Lung (tissue), 12 donors: ENCODE results near the gene TTC31. TPM values are rescaled to one million over a fixed set of nuclear protein-coding genes. Genes with fewer than 3 reads are reported as not detected.

Experiments used
- ATAC-seq: fragments of 200-7000 bp; cut with Tn5 transposase; one replicate; pipeline ENCODE4 v1.9.1; 2020; ENCODE audit warnings: moderate number of reproducible peaks; ENCODE audit not compliant: insufficient read depth, low FRiP score
- DNase-seq, 3 donors: peaks; one replicate each; pipeline ENCODE4 v3.0.0-alpha.2; 2013 to 2017
- H3K27ac ChIP-seq, 2 donors: one replicate each; pipeline ENCODE4 v1.5.1; 2013; ENCODE audit warnings: mild to moderate bottlenecking in 2 of 2, moderate library complexity in 2 of 2, control low read depth in 1 of 2, inconsistent platforms in 1 of 2, low read depth in 1 of 2, low read length in 1 of 2
- H3K27me3 ChIP-seq, 3 donors: one replicate each; pipeline ENCODE4 v1.5.1; 2013; ENCODE audit warnings: low read length in 2 of 3; ENCODE audit not compliant: control insufficient read depth in 3 of 3, insufficient read depth in 3 of 3
- H3K36me3 ChIP-seq, 4 donors: one replicate each; pipeline ENCODE4 v1.5.1; 2013; ENCODE audit warnings: low read length in 4 of 4, mild to moderate bottlenecking in 1 of 4, moderate library complexity in 1 of 4; ENCODE audit not compliant: control insufficient read depth in 4 of 4, insufficient read depth in 4 of 4
- H3K4me1 ChIP-seq, 5 donors: one replicate each; pipeline ENCODE4 v1.5.1; 2013; ENCODE audit warnings: low read length in 5 of 5, mild to moderate bottlenecking in 2 of 5, moderate library complexity in 1 of 5; ENCODE audit not compliant: control insufficient read depth in 5 of 5, insufficient read depth in 5 of 5
- H3K4me3 ChIP-seq: one replicate; pipeline ENCODE4 v1.5.1; 2013; ENCODE audit warnings: mild to moderate bottlenecking, control low read depth, moderate library complexity
- H3K9ac ChIP-seq, 2 donors: one replicate each; pipeline ENCODE4 v1.5.1; 2013; ENCODE audit warnings: low read length in 2 of 2, control low read depth in 1 of 2; ENCODE audit not compliant: insufficient read depth in 1 of 2
- H3K9me3 ChIP-seq, 4 donors: one replicate each; pipeline ENCODE4 v1.5.1; 2013; ENCODE audit warnings: low read length in 3 of 4, mild to moderate bottlenecking in 1 of 4, moderate library complexity in 1 of 4; ENCODE audit not compliant: control insufficient read depth in 4 of 4, insufficient read depth in 3 of 4
- WGBS, 2 donors: extraction: QIAGEN DNeasy Blood & Tissue Kit; methylation state at CpG; one replicate each; pipeline ENCODE4 v1.1.7; 2013; 5-methylcytosine and 5-hydroxymethylcytosine counted together
- polyA plus RNA-seq, 2 donors: library from polyadenylated mRNA; stranded (reverse); fragments of 200-250 nt; gene quantifications; one replicate each; pipeline ENCODE4 v1.2.1, GENCODE V29; 2013
- total RNA-seq, 2 donors: library from RNA; depleted of rRNA in 1 of 2; stranded (reverse); fragments of >200 nt in 1 of 2; gene quantifications; one replicate each; pipeline ENCODE4 v1.2.1, GENCODE V29; 2014 to 2021
- TF ChIP-seq, protein P1 (sequence below): IDR thresholded peaks from 2 replicates; pipeline ENCODE4 v1.5.1; 2012; ENCODE audit warnings: mild to moderate bottlenecking; ENCODE audit errors: control extremely low read depth, extremely low read depth
- donor health status: control.
- donor health status: control.
- donor health status: Bipolar disorder and iron deficiency.
- donor health status: healthy.
- donor health status: DM: yes; HTN: yes; CAD: no.

The TTC31 gene
- total and polyA plus RNA-seq, 4 donors, result 13.7 to 23.7 (median 20.0) TPM

DNA sequence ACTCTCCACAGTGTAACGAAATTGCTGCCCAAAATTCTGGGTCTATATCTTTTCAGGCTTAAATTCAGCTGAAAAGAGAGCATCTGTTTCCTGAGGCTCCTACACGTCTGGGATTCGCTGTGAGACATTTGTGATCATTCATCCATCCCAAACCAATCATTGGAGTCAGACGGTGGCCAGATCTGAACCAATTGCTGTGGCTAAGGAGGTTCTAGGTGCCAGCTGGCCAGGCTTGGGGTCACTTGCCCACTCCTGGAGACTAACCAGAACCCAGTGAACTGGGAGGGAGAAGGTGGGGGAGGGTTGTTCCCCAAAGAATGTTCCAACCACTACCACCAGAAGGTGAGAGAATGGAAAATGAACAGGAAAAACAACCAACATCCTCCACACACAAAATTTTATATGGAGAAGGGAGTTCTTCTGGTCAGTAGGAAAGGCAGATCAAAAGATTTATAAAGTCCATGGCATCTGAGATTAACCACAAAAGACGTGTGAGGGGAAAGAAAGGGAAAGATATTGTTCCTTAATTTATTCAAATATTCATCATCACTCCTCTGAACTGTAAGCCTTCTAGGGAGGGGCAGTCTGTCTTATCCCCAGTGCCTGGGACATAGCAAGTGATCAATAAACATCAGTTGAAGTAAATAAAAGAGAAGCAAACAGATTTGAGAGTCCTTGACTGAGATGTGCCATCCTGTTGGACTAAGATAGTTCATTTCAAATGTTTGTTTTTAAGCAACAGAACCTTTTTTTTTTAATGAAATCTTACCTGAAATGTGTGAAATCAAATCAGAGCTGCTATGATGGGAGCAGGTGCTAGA, 38.2 kb upstream of the TTC31 start:
- no peaks in the 10 kb centered on the region for H3K36me3 ChIP-seq
- no peaks in the 10 kb centered on the region for H3K9me3 ChIP-seq
- no peaks in the 10 kb centered on the region for H3K27me3 ChIP-seq
- no peak for DNase-seq
- 28 to 33% methylated on average over 5 of the region's 5 CpGs for WGBS, 2 donors
- H3K9ac ChIP-seq, result peak overlapping the region in 1 of 2 donors; percentile 66
- no peak for ATAC-seq
- TF ChIP-seq, protein P1, sequence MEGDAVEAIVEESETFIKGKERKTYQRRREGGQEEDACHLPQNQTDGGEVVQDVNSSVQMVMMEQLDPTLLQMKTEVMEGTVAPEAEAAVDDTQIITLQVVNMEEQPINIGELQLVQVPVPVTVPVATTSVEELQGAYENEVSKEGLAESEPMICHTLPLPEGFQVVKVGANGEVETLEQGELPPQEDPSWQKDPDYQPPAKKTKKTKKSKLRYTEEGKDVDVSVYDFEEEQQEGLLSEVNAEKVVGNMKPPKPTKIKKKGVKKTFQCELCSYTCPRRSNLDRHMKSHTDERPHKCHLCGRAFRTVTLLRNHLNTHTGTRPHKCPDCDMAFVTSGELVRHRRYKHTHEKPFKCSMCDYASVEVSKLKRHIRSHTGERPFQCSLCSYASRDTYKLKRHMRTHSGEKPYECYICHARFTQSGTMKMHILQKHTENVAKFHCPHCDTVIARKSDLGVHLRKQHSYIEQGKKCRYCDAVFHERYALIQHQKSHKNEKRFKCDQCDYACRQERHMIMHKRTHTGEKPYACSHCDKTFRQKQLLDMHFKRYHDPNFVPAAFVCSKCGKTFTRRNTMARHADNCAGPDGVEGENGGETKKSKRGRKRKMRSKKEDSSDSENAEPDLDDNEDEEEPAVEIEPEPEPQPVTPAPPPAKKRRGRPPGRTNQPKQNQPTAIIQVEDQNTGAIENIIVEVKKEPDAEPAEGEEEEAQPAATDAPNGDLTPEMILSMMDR, result no peak
- H3K4me3 ChIP-seq, result no peak overlapping the region
- H3K27ac ChIP-seq, result no peak overlapping the region
- H3K4me1 ChIP-seq, result peaks cover 0 to 24% (median 9%) of the 10 kb centered on the region in 5 donors

DNA sequence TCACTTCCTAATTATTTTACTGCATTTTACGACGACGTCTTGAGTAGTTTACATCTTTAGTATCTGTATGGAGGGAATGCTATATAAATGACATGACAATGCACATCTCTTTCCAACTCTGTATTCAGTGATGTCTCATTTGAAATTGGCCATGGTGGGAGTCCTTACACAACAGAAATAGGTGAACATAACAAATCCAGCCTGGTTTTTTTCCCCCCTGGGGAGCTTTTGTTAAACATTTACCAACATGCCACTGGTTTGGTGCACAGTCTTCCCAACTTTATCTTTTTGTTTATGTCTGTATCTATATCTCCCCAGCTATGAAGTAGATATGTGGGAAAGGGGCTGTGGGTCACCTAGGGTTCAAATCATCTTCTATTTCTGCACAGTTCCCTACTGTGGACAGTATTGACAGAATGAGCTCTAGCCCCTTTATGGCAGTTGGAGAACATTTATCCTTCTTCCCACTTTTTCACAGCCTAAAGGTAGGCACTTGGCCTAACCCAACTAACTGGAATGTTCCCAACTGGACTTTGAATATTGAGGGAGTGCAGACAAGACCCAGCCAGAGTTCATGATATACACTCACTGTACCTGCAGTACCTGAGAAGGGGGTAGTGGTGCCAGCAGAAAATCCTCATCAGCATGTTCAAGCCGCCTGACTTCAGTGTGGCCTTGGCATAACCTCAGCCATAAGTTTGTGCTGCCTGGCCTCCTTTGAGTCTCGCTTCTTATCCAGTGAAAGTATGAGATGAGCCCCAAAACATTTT, 35.5 kb upstream of the TTC31 start:
- TF ChIP-seq, protein P1, result no peak
- Histone ChIP-seq H3K4me1 (peaks cover 0 to 13% (median 3%) of the 10 kb centered on the region in 5 donors), H3K4me3 (no peak overlapping the region), H3K9ac (no peak overlapping the region), H3K9me3 (no peaks in the 10 kb centered on the region), H3K27me3 (no peaks in the 10 kb centered on the region), H3K27ac (no peak overlapping the region), H3K36me3 (no peaks in the 10 kb centered on the region)
- ATAC-seq, result no peak
- WGBS, 2 donors, result 88 to 94% methylated on average over 5 of the region's 5 CpGs
- no peak for DNase-seq

DNA sequence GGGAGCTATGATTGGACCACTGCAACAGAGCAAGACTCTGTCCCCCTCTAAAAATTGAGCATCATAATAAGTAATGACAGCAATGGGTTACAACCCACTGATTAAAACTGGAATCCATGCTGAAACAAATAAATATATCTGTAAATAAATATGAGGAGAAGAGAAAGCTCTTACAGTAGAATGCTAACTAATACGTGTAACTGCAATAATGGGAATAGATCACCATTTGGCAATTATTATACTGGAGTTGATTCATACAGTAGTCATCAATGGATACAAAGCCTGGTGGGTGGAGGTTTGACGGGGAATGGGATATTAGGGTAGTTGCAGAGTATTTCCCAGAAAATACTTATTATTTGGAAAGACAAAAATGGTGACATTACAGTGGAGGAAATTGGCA, 34.1 kb upstream of the TTC31 start:
- Histone ChIP-seq H3K9ac (no peak overlapping the region), H3K27ac (no peak overlapping the region), H3K9me3 (no peaks in the 10 kb centered on the region), H3K4me3 (no peak overlapping the region), H3K27me3 (no peaks in the 10 kb centered on the region), H3K4me1 (peaks cover 0 to 12% (median 3%) of the 10 kb centered on the region in 5 donors), H3K36me3 (no peaks in the 10 kb centered on the region)
- DNase-seq (no peak), ATAC-seq (no peak)
- 87 to 88% methylated on average over 2 of the region's 2 CpGs for WGBS, 2 donors
- TF ChIP-seq, protein P1, result no peak
